NCI-H128 (cell line): ENCODE measurements around the gene LRP1B.
"Not testable (repeated sequence)": the region's sequence is repeated elsewhere in the genome, so short reads cannot be mapped to it uniquely, and the experiment has no call there.

ENCODE experiments used
- DNase-seq: peaks from one replicate; lab custom pipeline; 2025; ENCODE audit not compliant: unreplicated experiment; lab: John Stamatoyannopoulos, UW

Gene LRP1B

DNA sequence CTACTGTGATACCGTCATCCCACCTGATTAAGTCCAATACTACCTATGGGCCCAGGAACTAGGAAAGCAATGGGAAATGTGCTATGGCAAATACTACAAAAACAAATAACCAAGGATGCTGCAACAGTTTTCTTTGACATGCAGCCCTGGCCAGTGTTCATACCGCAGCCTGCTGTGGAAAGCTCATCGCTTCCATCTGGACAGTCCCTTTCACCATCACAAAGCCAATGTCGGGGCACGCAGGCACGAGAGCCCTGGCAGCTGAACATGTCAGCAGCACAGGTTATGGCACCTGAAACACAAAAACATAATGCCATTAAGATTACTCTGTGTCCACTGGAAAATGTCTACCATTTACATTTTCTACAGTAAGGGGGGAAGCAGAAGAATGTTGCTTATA is 1621.1 kb downstream of the LRP1B start:
- no peak for DNase-seq

DNA sequence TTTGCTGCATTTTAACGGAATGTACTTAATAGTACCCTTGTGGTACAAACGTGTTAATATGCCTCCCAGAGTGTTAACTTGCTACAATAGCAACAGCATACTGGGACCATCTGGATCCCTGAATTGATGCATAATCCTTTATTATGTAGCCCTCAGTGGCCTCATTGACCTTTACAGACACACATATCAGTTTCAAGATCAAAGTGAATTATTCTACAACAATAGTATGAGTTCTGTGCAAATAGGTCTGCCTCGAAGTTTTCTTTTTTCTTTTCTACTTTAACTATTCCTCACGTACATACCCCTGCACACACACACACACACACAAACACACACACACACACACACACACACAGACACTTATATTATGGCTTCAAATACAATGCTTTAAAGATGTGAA is 1622.1 kb downstream of the LRP1B start:
- no peak for DNase-seq

DNA sequence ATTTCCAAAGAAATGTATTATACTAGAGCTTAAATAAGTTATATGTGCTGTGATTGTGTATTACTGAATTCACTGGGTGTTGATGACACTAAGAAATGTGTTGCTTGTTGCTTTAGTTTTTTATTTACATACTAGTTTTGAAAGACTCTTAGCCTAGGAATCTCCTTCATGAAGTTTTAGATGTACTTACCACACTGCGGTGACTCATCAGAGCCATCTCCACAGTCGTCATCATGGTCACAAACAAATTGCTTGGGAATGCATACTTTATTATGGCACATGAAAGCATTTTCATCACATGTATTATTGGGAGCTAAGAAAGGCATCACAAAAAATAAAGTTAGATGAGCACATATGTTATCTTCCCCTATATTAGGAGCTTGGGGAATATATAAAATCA is 1624.2 kb downstream of the LRP1B start:
- DNase-seq = no peak

GRCh38 chr2:140504601-140505000 is 1626.2 kb downstream of the LRP1B start:
- DNase-seq = no peak

DNA sequence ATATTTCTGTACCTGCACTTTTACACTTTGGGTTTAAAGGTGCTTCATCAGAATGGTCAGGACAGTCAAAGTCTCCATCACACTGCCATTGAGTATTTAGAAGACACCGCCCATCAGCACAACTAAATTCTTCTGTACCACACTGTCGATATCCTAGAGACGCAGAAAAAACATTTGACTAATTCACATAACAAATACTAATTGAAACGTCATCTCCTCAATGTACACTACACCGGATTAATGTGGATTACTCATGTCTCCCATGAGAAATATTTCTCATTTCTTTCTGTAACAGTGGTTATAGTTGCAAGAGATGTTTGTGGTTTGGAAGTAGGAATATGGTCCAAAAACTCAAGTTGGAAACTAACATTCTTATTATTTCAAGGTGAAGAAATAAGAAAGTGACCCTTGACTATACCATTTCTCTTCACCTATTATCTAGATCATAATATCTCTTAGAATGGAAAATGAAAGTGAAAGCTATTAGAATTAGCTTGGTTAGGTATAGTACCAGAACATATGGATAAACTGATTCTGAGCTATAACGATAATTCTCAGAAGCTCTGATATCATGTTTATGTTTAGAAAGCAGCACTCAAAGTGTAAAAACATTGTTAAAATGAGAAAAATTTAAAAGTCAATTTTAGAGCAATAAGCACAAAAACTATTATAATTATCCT is 1627.7 kb downstream of the LRP1B start:
- DNase-seq = no peak

DNA sequence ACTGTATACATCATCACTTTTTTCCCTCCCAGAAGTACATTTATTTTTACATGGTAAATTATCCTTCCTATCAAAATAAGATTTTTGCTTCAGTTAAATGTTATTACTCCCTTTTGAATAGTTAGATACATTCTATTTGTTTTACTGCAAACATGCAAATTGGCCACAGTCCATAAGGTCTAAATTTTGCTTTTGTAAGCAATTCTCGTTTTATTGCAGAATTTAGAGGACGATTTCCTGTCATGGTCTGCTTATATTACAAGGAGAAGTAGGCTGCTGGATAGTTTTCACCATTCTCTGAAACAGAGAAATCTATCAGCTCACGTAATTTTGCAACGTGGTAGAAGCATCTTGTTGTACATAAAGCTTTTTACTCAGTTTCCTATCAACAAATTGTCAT is 1632.5 kb downstream of the LRP1B start:
- no peak for DNase-seq

DNA sequence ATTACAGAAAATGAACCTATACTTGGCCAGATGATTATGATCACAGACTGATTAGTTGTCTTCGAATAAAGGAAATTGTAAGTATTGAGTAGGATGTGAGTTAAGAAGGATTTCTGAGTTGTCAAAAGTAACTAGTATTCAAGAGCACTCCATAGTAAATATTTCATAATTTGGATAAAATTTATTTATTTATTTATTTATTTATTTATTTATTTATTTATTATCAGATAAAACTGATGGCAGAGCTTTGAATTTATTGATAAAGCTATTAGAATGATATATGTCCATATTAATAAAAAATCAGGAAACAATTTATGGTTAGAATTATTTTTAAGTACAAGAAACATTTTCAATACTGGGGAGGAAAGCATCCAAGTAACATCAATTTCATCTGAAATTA is 1634.1 kb downstream of the LRP1B start:
- DNase-seq = no peak

DNA sequence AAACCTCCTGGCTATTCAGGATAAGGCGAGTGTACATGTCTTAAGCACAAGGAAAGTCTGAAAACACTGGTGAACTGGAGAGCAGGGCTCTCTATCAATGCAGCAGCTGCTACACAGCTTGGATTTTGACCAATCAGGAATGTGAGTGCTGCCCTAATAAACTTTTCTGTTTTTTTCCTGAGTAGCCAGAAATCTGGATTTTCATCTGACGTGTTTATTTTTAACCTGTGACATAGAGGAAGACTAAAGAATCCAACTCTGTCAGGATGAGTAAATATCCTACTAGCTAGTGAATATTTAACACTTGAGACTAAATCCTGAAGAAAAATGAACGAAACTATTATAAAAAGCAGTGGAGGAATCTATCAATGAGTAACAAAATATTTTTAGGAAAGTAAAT is 1638.9 kb downstream of the LRP1B start:
- no peak for DNase-seq

GRCh38 chr2:140489193-140489592 is 1641.6 kb downstream of the LRP1B start:
- DNase-seq = no peak

GRCh38 chr2:140481136-140481535 is 1649.7 kb downstream of the LRP1B start:
- DNase-seq = no peak

DNA sequence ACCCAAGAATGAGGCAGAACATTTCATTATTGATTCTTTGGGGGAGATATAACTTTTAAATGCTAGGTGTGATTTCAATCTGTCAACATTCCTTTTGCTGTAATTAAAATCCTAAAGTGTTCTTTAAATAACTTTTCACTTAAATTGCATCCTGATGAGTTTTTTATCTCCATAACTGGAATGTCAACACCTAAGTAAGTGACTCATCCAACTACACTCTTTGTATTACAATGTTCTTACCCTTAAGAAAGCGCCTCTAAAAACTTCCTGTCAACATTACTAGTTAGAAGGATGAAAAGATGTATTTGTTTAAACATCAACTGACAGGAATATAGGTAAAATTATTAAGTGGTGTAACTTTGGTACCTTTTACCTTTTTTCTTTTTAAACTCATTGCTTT is 1657.0 kb downstream of the LRP1B start:
- no peak for DNase-seq

DNA sequence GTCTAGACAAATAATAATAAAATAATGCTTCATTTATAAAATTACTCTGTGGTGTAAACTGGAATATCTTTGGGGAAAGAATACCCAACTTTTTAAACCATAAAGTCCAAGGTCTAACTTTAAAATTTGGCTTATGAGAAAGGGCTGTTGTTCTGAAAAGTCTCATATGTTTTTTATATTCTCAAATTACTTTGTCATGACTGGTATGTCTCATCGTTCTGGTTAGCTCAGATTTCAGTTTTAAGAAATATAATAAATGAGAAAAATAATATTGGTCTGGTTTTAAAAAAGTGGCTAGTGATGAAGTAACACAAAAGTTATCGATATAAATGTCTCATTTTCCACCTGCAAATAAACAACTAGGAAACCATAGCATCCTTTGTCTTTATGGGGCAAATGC is 1658.1 kb downstream of the LRP1B start:
- DNase-seq = no peak

- DNase-seq = no peak
Measured at GRCh38 chr2:140465301-140465700, 1665.5 kb downstream of the LRP1B start.

DNA sequence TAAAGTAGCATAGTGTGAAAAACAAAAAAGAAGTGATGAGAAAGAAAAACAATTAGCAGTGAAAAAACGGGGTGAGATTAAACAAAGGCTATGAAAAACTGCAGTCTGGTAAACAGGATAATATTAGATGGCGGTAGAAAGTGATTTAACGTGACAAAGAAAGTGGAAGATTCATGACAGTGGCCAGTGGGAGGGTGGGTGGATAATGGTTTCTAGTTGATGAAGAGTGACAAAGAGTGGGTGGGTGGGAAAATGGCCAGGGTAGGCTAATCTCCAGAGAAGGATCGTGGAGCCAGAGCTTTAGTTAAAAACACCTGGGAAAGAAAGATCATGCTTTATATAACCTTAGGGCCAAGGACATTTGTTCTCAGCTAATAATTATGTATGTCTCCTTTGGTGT is 1667.8 kb downstream of the LRP1B start:
- no peak for DNase-seq

DNA sequence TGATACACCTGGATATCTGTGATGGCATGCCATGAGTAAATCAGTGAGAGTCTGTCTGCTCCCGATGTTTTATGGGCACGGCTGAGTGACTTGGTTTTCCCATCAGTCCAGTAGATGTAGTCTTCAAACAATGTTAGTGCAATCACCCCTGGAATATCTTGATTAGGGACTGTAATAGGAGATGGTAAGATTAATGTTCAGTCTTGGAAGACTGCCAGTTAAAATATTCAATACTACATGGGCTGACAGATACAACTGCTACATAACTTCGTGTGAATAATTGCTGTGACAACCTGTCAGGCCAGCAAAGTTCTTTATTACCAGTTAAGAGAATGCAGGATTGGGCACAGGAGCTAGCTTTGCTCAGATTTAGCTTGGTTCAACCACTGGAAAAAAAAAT is 1673.3 kb downstream of the LRP1B start:
- no peak for DNase-seq

- no peak for DNase-seq
Measured at GRCh38 chr2:140455315-140455714, 1675.5 kb downstream of the LRP1B start.

GRCh38 chr2:140454717-140455116 is 1676.1 kb downstream of the LRP1B start:
- no peak for DNase-seq

DNA sequence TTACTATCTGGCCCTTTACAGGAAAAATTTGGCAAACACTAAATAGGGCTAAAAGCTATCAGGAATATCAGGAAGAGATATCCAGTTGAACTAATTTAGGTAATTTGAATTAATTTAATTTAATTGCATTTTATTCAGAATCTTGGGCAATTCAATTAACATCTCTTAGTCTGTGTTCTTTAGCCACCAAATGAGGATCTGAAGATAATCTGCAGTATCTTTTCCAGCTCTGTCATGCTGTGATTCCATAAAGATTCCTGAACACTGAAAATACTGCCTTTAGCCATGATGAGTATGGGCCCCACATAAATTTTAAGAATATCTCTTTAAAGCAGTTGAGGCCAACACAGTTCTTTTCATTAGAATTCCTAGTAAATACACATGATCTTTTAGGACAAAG is 1679.5 kb downstream of the LRP1B start:
- no peak for DNase-seq

DNA sequence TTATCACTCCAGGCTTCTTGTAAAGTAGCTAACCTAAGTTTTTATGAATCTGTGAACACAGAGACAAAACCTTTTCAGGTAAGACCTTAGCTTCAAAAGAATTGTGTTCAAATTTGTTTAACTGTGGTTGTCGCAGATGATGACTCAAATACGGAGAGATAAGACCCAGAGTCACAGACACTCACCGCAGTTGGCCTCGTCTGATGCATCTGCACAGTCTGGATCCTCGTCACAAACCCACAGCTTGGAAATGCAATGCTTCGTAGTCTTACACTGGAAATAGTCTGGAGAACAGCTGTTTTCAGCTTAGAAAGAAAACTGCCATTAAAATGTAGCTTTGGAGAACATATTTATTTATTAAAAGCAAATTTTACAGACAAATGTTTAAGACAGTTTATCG is 1688.5 kb downstream of the LRP1B start:
- DNase-seq = no peak

DNA sequence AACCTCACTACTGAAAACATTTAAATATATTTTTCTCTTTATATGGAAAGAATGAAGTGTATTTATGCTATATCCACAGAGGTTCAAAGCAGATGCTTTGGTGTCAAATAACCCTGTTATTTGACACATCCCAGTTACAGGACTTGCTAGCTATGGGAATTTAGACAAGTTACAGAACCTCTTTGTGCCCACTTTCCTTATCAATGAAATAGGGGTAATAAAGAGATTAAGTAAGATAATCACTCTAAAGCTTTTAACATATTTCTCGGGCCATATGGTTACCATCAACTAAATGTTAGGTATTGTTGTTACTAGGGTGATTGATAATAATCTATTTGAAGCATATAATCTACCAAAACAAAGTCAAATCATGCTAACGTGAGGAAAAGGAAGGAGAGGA is 1690.0 kb downstream of the LRP1B start:
- no peak for DNase-seq

DNA sequence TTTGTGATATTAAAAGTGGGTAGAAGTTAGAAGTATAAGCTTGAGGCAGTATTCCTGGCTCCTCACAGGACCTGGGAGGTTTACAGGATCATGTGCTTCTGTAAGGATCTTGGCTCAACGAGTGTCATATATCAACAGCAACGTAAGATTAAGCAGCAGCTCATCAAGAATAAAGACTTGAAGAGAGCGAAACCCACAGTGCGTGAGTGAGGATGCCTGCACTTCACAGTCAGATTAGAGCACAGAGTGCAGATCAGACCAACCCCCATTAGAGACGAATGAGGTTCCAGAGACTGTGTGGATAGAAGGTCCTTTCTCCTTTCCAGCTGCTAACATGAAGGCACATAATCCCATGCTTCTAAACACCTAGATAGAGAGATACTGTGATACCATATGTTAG is 1693.9 kb downstream of the LRP1B start:
- DNase-seq = no peak

DNA sequence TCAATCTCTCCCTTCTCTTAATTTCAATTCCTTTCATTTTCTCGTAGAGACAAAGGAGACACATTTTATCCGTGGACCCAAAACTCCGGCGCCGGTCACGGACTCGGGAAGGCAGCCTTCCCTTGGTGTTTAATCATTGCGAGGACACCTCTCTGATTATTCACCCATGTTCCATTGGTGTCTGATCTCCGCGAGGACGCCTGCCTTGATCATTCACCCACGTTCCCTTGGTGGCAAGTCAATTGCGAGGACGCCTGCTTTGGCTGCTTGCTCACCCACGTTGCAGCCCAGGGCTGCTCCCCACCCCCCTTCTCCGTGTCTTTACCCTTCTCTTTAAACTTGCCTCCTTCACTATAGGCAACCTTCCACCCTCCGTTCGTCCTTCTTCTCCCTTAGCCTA is 1703.8 kb downstream of the LRP1B start:
- DNase-seq = not testable (repeated sequence)

DNA sequence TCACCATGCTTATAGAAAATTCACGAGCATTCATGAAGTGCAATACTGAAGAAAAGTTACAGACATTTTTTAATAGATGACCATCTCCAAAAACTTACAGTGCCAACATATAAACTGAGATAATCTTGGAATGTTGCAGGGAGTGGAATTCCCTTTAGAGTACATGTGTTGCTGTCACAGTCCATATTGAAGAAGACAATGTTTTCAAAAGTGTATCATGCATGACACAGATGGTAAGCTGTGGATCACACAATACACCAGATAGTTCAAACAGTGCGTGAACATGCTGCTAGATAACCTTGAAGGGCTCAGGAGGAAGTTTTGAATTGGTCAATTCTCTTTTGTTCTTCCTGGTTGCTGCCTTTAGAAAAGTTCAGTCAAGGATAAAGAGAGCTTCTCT is 1706.3 kb downstream of the LRP1B start:
- DNase-seq = no peak

GRCh38 chr2:140422759-140423158 is 1708.1 kb downstream of the LRP1B start:
- no peak for DNase-seq
